ENCODE measurements around the gene C15orf62.

Gene C15orf62

DNA sequence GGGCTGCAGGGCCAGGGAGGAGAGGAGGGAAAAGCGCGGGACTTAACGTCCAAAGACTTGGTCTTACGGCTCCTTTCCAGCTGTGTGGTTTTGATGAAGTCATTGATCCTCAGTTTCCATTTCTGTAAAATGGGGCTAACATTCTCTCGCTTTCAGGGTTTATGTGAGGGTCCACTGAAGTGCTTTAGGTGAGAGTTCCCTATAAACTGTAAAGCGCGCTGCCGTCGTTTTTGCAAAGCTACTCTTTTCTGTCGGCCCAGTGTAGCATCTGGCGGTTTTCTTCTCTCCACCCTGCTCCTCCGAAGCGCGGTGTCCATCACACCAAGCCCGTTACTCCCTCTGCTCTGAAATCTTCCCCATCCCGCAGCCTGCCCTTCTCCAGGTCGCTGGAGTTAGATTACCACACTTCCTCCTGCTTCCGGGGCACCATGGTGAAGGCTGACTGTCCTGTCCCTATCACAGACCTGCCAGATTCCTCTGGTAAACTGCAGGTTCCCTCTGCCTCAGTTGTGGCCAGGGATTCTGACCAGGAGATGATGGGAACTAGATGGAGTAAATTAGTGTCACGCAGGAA is 38.2 kb downstream of the C15orf62 start:
- TF ChIP-seq, protein P1, sequence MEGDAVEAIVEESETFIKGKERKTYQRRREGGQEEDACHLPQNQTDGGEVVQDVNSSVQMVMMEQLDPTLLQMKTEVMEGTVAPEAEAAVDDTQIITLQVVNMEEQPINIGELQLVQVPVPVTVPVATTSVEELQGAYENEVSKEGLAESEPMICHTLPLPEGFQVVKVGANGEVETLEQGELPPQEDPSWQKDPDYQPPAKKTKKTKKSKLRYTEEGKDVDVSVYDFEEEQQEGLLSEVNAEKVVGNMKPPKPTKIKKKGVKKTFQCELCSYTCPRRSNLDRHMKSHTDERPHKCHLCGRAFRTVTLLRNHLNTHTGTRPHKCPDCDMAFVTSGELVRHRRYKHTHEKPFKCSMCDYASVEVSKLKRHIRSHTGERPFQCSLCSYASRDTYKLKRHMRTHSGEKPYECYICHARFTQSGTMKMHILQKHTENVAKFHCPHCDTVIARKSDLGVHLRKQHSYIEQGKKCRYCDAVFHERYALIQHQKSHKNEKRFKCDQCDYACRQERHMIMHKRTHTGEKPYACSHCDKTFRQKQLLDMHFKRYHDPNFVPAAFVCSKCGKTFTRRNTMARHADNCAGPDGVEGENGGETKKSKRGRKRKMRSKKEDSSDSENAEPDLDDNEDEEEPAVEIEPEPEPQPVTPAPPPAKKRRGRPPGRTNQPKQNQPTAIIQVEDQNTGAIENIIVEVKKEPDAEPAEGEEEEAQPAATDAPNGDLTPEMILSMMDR (IDR thresholded peaks at IDR 0.05) = no peak

DNA sequence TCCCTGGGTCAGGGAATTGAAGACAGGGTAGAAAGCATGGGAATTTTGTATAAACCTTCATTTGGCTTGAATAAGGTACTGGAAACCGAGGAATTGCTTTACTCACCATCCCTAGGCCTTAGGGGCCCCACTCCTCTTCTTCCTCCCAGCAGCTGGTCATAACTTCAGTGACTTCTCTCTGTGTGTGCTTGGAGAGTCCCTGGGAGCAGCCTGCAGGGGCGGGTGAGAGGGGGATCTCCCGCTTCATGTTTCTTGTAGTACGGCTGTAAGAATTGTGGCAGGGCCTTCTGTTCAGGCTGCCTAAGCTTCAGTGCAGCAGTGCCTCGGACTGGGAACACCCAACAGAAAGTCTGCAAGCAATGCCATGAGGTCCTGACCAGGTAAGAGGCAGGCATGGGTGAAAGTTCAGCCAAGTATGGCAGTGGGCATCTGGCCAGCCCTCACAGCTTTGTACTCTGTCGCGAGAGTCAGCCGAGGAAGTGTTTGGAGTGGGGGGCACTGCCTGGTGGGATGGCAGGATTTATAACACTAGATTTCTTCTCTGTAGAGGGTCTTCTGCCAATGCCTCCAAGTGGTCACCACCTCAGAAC is 39.2 kb downstream of the C15orf62 start:
- TF ChIP-seq, protein P1 (IDR thresholded peaks at IDR 0.05) = no peak

DNA sequence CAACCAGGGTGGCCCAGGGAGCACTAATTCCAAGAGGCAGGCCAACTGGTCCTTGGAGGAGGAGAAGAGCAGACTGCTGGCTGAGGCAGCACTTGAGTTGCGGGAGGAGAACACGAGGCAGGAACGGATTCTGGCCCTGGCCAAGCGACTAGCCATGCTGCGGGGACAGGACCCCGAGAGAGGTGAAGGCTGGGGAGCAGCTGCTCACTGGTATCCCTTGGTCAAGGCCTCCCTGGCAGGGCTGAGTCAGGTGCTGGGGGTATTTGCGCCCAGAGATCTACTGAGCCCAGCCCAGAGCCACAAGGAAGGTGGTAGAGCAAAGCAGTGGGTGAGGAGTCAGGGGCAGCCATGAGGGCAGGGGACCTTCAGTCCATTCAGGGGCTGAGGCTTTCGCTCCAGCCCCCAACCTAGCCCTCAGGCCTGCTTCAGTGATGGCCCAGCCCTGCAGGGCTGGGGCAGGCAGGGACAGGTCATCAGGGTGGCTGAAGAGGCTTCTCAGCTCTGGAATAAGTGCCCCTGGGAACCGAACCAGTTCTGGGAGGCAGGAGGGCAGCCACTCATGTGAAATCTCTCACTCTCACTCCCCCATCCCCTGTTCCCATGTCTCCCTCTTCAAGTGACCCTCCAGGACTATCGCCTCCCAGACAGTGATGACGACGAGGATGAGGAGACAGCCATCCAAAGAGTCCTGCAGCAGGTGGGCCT is 43.1 kb downstream of the C15orf62 start:
- TF ChIP-seq, protein P1 (IDR thresholded peaks at IDR 0.05) = no peak

DNA sequence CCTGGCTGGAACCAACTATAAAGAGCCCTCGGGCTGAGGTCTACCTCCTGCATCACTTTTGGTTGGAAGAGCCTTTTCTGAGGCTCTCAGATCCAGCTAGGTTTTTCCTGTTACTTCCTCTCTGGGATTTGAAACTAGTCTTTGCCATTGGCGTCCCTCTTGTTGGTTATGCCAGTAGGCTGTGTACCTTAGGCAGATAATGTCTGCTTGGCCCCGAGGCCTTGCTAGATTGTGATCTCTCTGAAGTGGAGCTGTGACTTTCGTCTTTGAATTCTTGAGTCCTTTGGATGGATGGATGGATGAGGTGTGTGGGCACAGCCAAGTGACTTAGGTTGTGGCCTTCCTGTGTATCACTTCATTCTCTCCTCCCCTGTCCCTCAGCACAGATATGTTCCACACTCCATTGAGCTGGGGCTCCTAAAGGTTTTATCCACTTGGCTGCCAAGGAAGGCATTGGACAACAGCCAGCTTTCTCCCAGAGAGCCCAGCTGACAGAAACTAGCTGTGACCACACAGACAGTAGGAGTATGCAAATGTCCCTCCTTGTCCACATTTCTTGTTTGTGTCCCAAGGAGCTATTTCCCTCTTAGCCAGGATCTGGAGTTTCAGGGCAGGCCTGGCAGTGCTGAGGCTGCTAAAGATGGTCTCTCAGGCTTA is 45.4 kb downstream of the C15orf62 start:
- TF ChIP-seq, protein P1 (IDR thresholded peaks at IDR 0.05) = no peak

DNA sequence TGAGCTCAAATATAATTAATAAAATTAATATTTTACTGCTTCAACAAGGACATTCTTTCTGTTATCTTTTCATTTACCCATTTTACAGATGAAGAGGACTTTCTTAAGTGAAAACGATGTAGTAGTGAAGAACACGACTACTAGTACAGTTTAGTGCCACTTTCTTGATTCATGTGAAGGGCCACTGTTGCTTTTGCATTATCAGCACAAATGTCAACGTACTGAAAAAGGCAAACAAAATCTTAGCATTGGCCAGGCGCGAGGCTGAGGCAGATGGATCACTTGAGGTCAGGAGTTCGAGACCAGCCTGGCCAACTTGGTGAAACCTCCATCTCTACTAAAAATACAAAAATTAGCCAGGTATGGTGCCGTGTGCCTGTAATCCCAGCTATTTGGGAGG is 49.3 kb downstream of the C15orf62 start:
- TF ChIP-seq, protein P1 (IDR thresholded peaks at IDR 0.05) = no peak

DNA sequence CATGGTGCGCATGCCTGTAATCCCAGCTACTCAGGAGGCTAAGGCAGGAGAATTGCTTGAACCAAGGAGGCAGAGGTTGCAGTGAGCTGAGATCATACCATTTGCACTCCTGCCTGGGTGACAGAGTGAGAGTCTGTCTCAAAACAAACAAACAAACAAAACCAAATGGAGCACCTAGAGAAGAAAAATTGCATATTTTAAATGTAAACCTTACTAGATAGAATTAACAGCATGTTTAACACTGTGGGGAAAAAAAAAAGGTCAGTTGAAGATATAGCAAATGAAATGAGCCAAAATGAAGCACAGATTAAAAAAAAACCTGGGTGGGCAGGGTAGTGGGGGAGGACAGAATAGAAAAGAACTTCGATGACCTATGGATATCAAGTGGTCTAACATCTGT is 51.4 kb downstream of the C15orf62 start:
- TF ChIP-seq, protein P1 (IDR thresholded peaks at IDR 0.05) = no peak

All from LNCAP (cell line).